Measurements from ENCODE around the gene SPEM2.

DNA sequence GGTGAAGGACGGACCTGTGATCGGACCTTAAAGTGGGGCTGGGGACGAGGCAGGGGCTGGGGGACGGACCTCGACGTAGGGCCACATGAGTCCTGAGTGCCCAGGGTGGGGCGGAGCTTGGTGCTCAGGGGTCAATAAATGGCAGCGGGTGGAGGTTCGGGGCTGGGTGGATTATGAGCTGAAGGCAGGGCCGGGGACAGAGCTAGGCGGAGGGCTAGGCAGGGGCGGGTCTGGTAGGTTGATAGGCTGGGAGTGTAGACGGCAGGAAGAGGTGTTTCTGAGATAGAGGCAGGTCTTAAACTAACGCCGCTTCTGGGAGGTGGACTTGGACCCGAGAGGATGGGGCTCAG, 20.2 kb downstream of the SPEM2 start:
- TF ChIP-seq, protein P1, sequence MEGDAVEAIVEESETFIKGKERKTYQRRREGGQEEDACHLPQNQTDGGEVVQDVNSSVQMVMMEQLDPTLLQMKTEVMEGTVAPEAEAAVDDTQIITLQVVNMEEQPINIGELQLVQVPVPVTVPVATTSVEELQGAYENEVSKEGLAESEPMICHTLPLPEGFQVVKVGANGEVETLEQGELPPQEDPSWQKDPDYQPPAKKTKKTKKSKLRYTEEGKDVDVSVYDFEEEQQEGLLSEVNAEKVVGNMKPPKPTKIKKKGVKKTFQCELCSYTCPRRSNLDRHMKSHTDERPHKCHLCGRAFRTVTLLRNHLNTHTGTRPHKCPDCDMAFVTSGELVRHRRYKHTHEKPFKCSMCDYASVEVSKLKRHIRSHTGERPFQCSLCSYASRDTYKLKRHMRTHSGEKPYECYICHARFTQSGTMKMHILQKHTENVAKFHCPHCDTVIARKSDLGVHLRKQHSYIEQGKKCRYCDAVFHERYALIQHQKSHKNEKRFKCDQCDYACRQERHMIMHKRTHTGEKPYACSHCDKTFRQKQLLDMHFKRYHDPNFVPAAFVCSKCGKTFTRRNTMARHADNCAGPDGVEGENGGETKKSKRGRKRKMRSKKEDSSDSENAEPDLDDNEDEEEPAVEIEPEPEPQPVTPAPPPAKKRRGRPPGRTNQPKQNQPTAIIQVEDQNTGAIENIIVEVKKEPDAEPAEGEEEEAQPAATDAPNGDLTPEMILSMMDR (IDR thresholded peaks at IDR 0.05): no peak
- TF ChIP-seq POLR2A (IDR thresholded peaks at IDR 0.05): no peak

Measured in ovary (tissue), 3 donors.